ENCODE measurements around the gene NR2C2. TPM values are rescaled to one million over a fixed set of nuclear protein-coding genes. Genes with fewer than 3 reads are reported as not detected.

Gene NR2C2
- polyA plus RNA-seq, 1 donor (not counting 4 experiments of a cell fraction or from before 2014, with no cell fraction given) = 9.4 TPM

- Histone ChIP-seq H3K9me1 (ENCODE audit: control insufficient read depth, extremely low read depth, insufficient read depth, low read length) (no peaks in the 10 kb centered on the region), H3K27me3 (ENCODE audit: control insufficient read depth, extremely low read depth, insufficient read depth, low read length) (no peaks in the 10 kb centered on the region), H3K4me2 (ENCODE audit: control insufficient read depth, extremely low read depth, insufficient read depth, low read depth, low read length) (no peak overlapping the region), H3K9ac (ENCODE audit: control insufficient read depth, extremely low read depth, insufficient read depth, low read length) (no peak overlapping the region), H3K9me3 (ENCODE audit: control insufficient read depth, low read depth, low read length) (no peaks in the 10 kb centered on the region), H4K20me1 (ENCODE audit: control insufficient read depth, extremely low read depth, insufficient read depth, low read length) (no peaks in the 10 kb centered on the region), H3K4me3 (ENCODE audit: control insufficient read depth in 2 of 3, extremely low read depth in 1 of 3, insufficient read depth in 2 of 3, low read depth in 1 of 3, low read length in 3 of 3) (no peak overlapping the region), H3K27ac (ENCODE audit: control insufficient read depth, insufficient read depth, low read length) (no peak overlapping the region), H3K36me3 (ENCODE audit: control insufficient read depth in 2 of 2, extremely low read depth in 1 of 2, insufficient read depth in 2 of 2, low read length in 2 of 2) (peaks cover 23 to 29% of the 10 kb centered on the region in 2 experiments), H2AFZ (ENCODE audit: control insufficient read depth, low read length) (no peak overlapping the region), H3K79me2 (ENCODE audit: control insufficient read depth, insufficient read depth, low read length) (no peaks in the 10 kb centered on the region), H3K4me1 (ENCODE audit: control insufficient read depth, extremely low read depth, insufficient read depth, low read length) (no peaks in the 10 kb centered on the region)
- DNase-seq (ENCODE audit: low read depth, low spot score) (no peak), FAIRE-seq (no peak)
- TF ChIP-seq CTCF (optimal IDR thresholded peaks at IDR 0.05 in 1 of 3, IDR thresholded peaks at IDR 0.05 in 1 of 3, conservative IDR thresholded peaks at IDR 0.05 in 1 of 3; ENCODE audit: extremely low read depth in 1 of 3, insufficient read depth in 2 of 3, low read length in 3 of 3) (no peak), EZH2 (IDR thresholded peaks at IDR 0.05; ENCODE audit: low read length) (no peak)
- dilution Hi-C loops (cut with MboI; ENCODE audit: extremely low pct_ligation_motif_present, low sequenced_read_pairs) = no loop called here
These were observed 90.9 kb downstream of the NR2C2 start for GRCh38 chr3:15038306-15038705.

- H3K36me3 ChIP-seq (ENCODE audit: control insufficient read depth in 2 of 2, extremely low read depth in 1 of 2, insufficient read depth in 2 of 2, low read length in 2 of 2) = peaks cover 22 to 27% of the 10 kb centered on the region in 2 experiments
- no peak for FAIRE-seq
- H3K9ac ChIP-seq (ENCODE audit: control insufficient read depth, extremely low read depth, insufficient read depth, low read length) = no peak overlapping the region
- H3K79me2 ChIP-seq (ENCODE audit: control insufficient read depth, insufficient read depth, low read length) = no peaks in the 10 kb centered on the region
- no peaks in the 10 kb centered on the region for H3K4me1 ChIP-seq (ENCODE audit: control insufficient read depth, extremely low read depth, insufficient read depth, low read length)
- H3K4me2 ChIP-seq (ENCODE audit: control insufficient read depth, extremely low read depth, insufficient read depth, low read depth, low read length) = no peak overlapping the region
- H3K9me3 ChIP-seq (ENCODE audit: control insufficient read depth, low read depth, low read length) = no peaks in the 10 kb centered on the region
- H4K20me1 ChIP-seq (ENCODE audit: control insufficient read depth, extremely low read depth, insufficient read depth, low read length) = no peaks in the 10 kb centered on the region
- no peak for TF ChIP-seq EZH2 (IDR thresholded peaks at IDR 0.05; ENCODE audit: low read length)
- TF ChIP-seq CTCF (optimal IDR thresholded peaks at IDR 0.05 in 1 of 3, IDR thresholded peaks at IDR 0.05 in 1 of 3, conservative IDR thresholded peaks at IDR 0.05 in 1 of 3; ENCODE audit: extremely low read depth in 1 of 3, insufficient read depth in 2 of 3, low read length in 3 of 3) = no peak
- no peaks in the 10 kb centered on the region for H3K27me3 ChIP-seq (ENCODE audit: control insufficient read depth, extremely low read depth, insufficient read depth, low read length)
- H3K27ac ChIP-seq (ENCODE audit: control insufficient read depth, insufficient read depth, low read length) = no peak overlapping the region
- H3K9me1 ChIP-seq (ENCODE audit: control insufficient read depth, extremely low read depth, insufficient read depth, low read length) = no peaks in the 10 kb centered on the region
- DNase-seq (ENCODE audit: low read depth, low spot score) = no peak
- dilution Hi-C loops (cut with MboI; ENCODE audit: extremely low pct_ligation_motif_present, low sequenced_read_pairs) = no loop called here
- H3K4me3 ChIP-seq (ENCODE audit: control insufficient read depth in 2 of 3, extremely low read depth in 1 of 3, insufficient read depth in 2 of 3, low read depth in 1 of 3, low read length in 3 of 3) = no peak overlapping the region
- H2AFZ ChIP-seq (ENCODE audit: control insufficient read depth, low read length) = no peak overlapping the region
These were observed 93.5 kb downstream of the NR2C2 start for GRCh38 chr3:15040844-15041243.

Data from keratinocyte (primary cell).